PC-9 (cell line): ENCODE data around the gene HGF. TPM values are rescaled to one million over a fixed set of nuclear protein-coding genes. Genes with fewer than 3 reads are reported as not detected.

Source experiments
- BruUV-seq: library from RNA; stranded (reverse); fragments of 400-500 nt; replicated peaks from 2 replicates; lab custom pipeline; 2021; lab: Mats Ljungman, UMichigan
- CTCF ChIA-PET: fragments of 300-600 bp; sonication (Branson Sonifier 250); formaldehyde crosslinking; loops from one replicate; lab custom pipeline; 2022; ENCODE audit warnings: antibody characterized with exemption; lab: Charles Lee
- POLR2A ChIA-PET: fragments of 300-600 bp; sonication (Branson Sonifier 250); formaldehyde crosslinking; loops from one replicate; lab custom pipeline; 2022; ENCODE audit warnings: antibody characterized with exemption; ENCODE audit not compliant: unreplicated experiment; lab: Charles Lee
- DNase-seq, 2 experiments: peaks; one replicate each; pipeline versions ENCODE4 v3.0.0 to v3.0.0-alpha.2; 2015 to 2022; ENCODE audit warnings: mixed read lengths in 1 of 2
- H2AFZ ChIP-seq: fragments of 200-600 bp; sonication (generic); 2 replicates; pipeline ENCODE4 v1.8.1; 2017; ENCODE audit warnings: antibody characterized with exemption
- H3F3A ChIP-seq: fragments of 200-600 bp; sonication (generic); 2 replicates; pipeline ENCODE4 v1.8.1; 2017; ENCODE audit warnings: antibody characterized with exemption, mild to moderate bottlenecking, low read depth; ENCODE audit not compliant: insufficient read depth
- H3K27ac ChIP-seq: fragments of 200-600 bp; sonication (generic); 2 replicates; pipeline ENCODE4 v1.6.1; 2016; ENCODE audit warnings: mixed run types
- H3K27me3 ChIP-seq: fragments of 200-600 bp; sonication (generic); 2 replicates; pipeline ENCODE4 v1.6.1; 2016; ENCODE audit warnings: low read depth, mixed run types; ENCODE audit not compliant: insufficient read depth
- H3K36me3 ChIP-seq: fragments of 200-600 bp; sonication (generic); 2 replicates; pipeline ENCODE4 v1.6.1; 2016; ENCODE audit warnings: low read depth, mixed run types
- H3K4me1 ChIP-seq: fragments of 200-600 bp; sonication (generic); replicated peaks from 2 replicates; pipeline ENCODE4 v1.6.1; 2016; ENCODE audit warnings: mixed run types; ENCODE audit not compliant: insufficient read depth
- H3K4me2 ChIP-seq: fragments of 200-600 bp; sonication (generic); 2 replicates; pipeline ENCODE4 v1.6.1; 2017; ENCODE audit warnings: mixed run types
- H3K4me3 ChIP-seq: fragments of 200-600 bp; sonication (generic); 2 replicates; pipeline ENCODE4 v1.6.1; 2016; ENCODE audit warnings: mixed run types
- H3K79me2 ChIP-seq: fragments of 200-600 bp; sonication (generic); 2 replicates; pipeline ENCODE4 v1.6.1; 2017; ENCODE audit warnings: low read depth, mixed run types
- H3K9me2 ChIP-seq: fragments of 200-600 bp; sonication (generic); 2 replicates; pipeline ENCODE4 v1.8.1; 2017; ENCODE audit warnings: mild to moderate bottlenecking; ENCODE audit not compliant: insufficient read depth
- H3K9me3 ChIP-seq: fragments of 200-600 bp; sonication (generic); 2 replicates; pipeline ENCODE4 v1.8.1; 2016; ENCODE audit warnings: low read depth; ENCODE audit not compliant: insufficient read depth
- H4K20me1 ChIP-seq: fragments of 200-600 bp; sonication (generic); 2 replicates; pipeline ENCODE4 v1.8.1; 2017; ENCODE audit not compliant: insufficient read depth
- EZH2 ChIP-seq: fragments of 200-600 bp; sonication (generic); IDR thresholded peaks from 2 replicates; pipeline ENCODE4 v1.8.0; 2017; ENCODE audit warnings: antibody characterized with exemption, low read depth
- intact Hi-C: fragments of 100-400 bp; cut with micrococcal nuclease; formaldehyde crosslinking; loops from one replicate; pipeline ENCODE4 v1.10.0; 2022; ENCODE audit not compliant: unreplicated experiment
- total RNA-seq: library from RNA; stranded (reverse); gene quantifications from 2 replicates; pipeline ENCODE4 v1.2.3, GENCODE V29; 2021
- TF ChIP-seq, protein P1 (sequence below): fragments of 200-600 bp; sonication (generic); conservative IDR thresholded peaks from 2 replicates; pipeline ENCODE4 v1.6.1; 2017; ENCODE audit warnings: mixed run types, antibody characterized with exemption, mild to moderate bottlenecking, moderate library complexity

The HGF gene
- total RNA-seq, 1 experiment from 2014 or later = not detected

DNA sequence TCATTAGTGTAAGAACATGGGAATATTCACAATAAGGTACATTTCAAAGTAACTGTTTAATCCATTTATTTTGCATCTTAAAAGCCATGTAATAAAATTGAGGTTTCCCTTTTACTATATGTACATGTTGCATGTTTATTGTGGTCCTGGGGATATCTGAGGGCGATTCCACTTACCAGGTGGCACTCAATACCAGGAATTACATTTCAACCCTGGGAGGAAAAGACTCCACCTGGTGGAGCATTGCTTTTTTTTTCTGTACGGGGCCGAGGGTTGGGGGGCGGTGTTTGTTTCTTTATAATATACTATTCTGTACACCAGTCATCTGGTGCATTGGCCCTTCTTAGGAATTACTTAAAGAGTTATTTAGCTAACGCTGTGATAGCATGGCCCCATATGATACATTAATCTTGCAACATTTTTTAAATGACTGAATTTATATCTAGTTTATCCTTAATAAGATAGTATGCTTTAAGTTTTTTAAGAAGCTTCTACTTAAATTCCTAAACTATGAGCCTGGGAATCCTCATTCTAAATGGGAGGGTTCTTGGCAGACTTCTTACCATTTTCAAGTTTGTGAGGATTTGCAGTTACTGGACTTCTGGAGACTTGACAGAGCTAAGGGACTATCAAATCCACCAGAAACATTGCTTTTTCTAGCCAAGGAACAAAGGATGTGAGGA is 7.2 kb upstream of the HGF start:
- Histone ChIP-seq H3K4me2 (no peak overlapping the region), H3F3A (no peaks in the 10 kb centered on the region), H4K20me1 (no peaks in the 10 kb centered on the region), H3K9me2 (peaks cover 4% of the 10 kb centered on the region; the same call in 1 of the 2 replicates), H3K27ac (no peak overlapping the region), H2AFZ (no peak overlapping the region), H3K9me3 (no peaks in the 10 kb centered on the region), H3K27me3 (no peaks in the 10 kb centered on the region), H3K4me1 (no peaks in the 10 kb centered on the region), H3K4me3 (no peak overlapping the region), H3K79me2 (no peaks in the 10 kb centered on the region), H3K36me3 (no peaks in the 10 kb centered on the region)
- ChIA-PET POLR2A (no interaction called here), CTCF (no interaction called here)
- no TSS peak for BruUV-seq
- TF ChIP-seq, protein P1, sequence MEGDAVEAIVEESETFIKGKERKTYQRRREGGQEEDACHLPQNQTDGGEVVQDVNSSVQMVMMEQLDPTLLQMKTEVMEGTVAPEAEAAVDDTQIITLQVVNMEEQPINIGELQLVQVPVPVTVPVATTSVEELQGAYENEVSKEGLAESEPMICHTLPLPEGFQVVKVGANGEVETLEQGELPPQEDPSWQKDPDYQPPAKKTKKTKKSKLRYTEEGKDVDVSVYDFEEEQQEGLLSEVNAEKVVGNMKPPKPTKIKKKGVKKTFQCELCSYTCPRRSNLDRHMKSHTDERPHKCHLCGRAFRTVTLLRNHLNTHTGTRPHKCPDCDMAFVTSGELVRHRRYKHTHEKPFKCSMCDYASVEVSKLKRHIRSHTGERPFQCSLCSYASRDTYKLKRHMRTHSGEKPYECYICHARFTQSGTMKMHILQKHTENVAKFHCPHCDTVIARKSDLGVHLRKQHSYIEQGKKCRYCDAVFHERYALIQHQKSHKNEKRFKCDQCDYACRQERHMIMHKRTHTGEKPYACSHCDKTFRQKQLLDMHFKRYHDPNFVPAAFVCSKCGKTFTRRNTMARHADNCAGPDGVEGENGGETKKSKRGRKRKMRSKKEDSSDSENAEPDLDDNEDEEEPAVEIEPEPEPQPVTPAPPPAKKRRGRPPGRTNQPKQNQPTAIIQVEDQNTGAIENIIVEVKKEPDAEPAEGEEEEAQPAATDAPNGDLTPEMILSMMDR = no peak
- no peak for TF ChIP-seq EZH2
- intact Hi-C loops = no loop called here
- DNase-seq = no peak

DNA sequence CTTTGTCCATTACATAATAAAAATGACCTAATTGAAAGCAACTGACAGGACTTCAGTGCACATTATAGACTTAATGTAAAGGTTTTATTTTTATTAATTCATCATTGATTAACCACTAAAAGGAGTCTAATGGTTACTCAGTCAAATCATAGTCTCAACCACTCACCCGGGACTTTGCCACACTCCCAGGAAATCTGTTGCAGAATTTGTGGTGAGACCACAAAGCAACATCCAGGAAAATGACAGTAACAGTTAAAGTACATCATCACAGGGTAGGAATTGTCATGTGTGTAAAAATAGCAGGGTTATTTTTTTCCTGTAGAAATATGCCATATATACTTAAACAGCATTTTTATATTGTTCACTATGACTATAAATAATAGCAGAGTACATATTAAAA is 6.3 kb upstream of the HGF start:
- TF ChIP-seq EZH2 = no peak
- TF ChIP-seq, protein P1 = no peak
- no peaks in the 10 kb centered on the region for H3K27me3 ChIP-seq
- no peak overlapping the region for H2AFZ ChIP-seq
- no peaks in the 10 kb centered on the region for H3K9me3 ChIP-seq
- ChIA-PET CTCF (no interaction called here), POLR2A (no interaction called here)
- H3K79me2 ChIP-seq = no peaks in the 10 kb centered on the region
- intact Hi-C loops = no loop called here
- H3K36me3 ChIP-seq = no peaks in the 10 kb centered on the region
- no peak for DNase-seq
- H3K9me2 ChIP-seq = no peaks in the 10 kb centered on the region
- no peak overlapping the region for H3K4me2 ChIP-seq
- BruUV-seq = no TSS peak
- no peaks in the 10 kb centered on the region for H4K20me1 ChIP-seq
- no peaks in the 10 kb centered on the region for H3K4me1 ChIP-seq
- H3F3A ChIP-seq = no peaks in the 10 kb centered on the region
- H3K27ac ChIP-seq = no peak overlapping the region
- H3K4me3 ChIP-seq = no peak overlapping the region

DNA sequence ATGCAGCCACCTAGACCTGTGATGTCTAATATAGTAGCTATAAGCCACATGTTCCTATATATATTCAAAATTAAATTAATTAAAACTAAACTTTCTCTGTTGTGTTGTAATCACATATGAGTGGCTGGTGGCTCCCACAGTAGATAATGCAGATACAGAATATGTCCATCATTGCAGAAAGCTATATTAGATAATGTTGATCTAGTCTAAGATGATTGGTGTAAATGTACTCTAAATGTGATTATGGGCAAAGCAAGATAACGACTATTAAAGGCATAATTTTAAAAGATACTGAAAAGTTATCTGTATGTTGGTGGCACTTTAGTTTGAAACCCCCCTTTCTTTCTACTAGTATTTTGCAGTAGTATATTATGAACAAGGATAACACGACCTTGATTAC is 5.7 kb upstream of the HGF start:
- H3K4me1 ChIP-seq = no peaks in the 10 kb centered on the region
- BruUV-seq = no TSS peak
- intact Hi-C loops = no loop called here
- H4K20me1 ChIP-seq = no peaks in the 10 kb centered on the region
- CTCF ChIA-PET = no interaction called here
- DNase-seq = no peak
- no peak for TF ChIP-seq EZH2
- TF ChIP-seq, protein P1 = no peak
- H3F3A ChIP-seq = no peaks in the 10 kb centered on the region
- H3K27me3 ChIP-seq = no peaks in the 10 kb centered on the region
- POLR2A ChIA-PET = interaction anchor here (0.7 kb wide), 1 partner anchor 822 kb away, joined by 3 read pairs; no protein-coding TSS in a partner anchor
- H3K9me3 ChIP-seq = no peaks in the 10 kb centered on the region
- no peak overlapping the region for H3K27ac ChIP-seq
- no peak overlapping the region for H3K4me3 ChIP-seq
- H3K4me2 ChIP-seq = no peak overlapping the region
- no peak overlapping the region for H2AFZ ChIP-seq
- H3K9me2 ChIP-seq = no peaks in the 10 kb centered on the region
- no peaks in the 10 kb centered on the region for H3K36me3 ChIP-seq
- no peaks in the 10 kb centered on the region for H3K79me2 ChIP-seq
